Fibroblast of mammary gland (primary cell): ENCODE data around the gene DACT1.

Source experiments
- DNase-seq: peaks from one replicate; pipeline ENCODE4 v3.0.0-alpha.2; 2010; ENCODE audit warnings: low read depth
- H3K4me3 ChIP-seq: 2 replicates; pipeline ENCODE4 v1.5.1; 2011; ENCODE audit warnings: low read depth, mild to moderate bottlenecking, low read length, moderate library complexity; ENCODE audit not compliant: control insufficient read depth
- CTCF ChIP-seq: conservative IDR thresholded peaks from 2 replicates; pipeline ENCODE4 v1.5.1; 2011; ENCODE audit warnings: low read depth, low read length, inconsistent platforms; ENCODE audit not compliant: control insufficient read depth, insufficient read depth

DACT1 gene

DNA sequence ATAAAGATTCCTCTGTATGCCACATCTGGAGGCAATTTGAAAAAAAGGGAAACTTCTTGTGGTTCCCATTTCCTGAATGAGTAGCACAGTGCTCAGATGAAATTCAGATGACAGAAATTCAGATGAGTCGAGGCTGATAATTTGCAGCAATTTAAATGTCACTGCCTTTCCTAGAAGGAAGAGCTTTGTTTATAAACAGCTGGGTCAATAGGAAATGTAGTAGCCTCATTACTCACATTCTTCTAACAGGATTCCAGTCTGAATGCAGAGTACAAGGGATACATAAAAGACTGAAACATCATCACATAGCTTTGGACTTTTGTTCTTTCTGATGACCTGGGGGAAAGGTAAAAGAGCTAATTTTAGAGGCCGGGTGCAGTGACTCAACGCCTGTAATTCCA is 11.3 kb upstream of the DACT1 start:
- no peak overlapping the region for H3K4me3 ChIP-seq

GRCh38 chr14:58628406-58628805 is 9.4 kb upstream of the DACT1 start:
- TF ChIP-seq CTCF, result no peak
- no peak overlapping the region for H3K4me3 ChIP-seq
- no peak for DNase-seq

More for the DNA sequence above, 11.3 kb upstream of the DACT1 start:
- DNase-seq, result peak; percentile 81
- TF ChIP-seq CTCF, result no peak

DNA sequence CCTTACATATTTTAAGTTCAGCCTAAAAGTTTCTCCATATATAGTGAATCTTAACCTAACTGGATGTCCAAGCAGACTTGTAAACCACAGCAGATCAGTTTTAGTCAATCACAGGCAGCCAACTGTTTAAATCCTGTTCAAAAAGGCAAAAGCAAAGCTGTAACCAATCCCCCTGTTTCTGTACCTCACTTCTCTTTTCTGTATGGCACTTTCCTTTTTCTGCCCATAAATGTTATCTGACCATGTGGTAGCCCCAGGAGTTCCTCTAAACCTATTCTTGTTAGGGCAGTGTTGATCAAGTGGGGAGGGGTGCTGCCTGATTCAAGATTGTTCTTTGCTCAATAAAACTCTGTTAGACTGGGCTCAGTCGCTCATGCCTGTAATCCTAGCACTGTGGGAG is 8.5 kb upstream of the DACT1 start:
- no peak overlapping the region for H3K4me3 ChIP-seq
- no peak for DNase-seq
- no peak for TF ChIP-seq CTCF

DNA sequence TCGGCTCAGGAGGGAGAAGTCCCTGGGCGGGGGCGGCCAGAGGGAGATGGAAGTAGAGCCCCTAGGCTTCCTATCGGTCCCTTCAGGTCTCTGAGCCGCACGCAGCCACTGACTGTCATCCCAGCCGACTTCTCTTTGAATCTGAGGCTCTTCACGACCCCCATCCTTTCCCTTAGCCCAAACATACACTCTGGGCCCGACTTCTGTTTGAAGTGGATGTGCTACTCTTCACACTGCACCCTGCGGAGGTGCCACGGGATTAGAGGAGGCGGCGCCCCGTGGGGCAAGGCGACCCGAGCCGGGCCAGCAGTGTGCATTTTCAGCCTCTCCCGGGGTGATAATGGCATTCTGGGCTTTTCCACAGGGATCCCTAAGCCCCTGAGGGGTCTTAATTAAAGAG is 6.0 kb upstream of the DACT1 start:
- no peak for TF ChIP-seq CTCF
- DNase-seq, result no peak
- H3K4me3 ChIP-seq, result no peak overlapping the region

GRCh38 chr14:58633831-58634230 is 3.9 kb upstream of the DACT1 start:
- TF ChIP-seq CTCF, result no peak
- H3K4me3 ChIP-seq, result no peak overlapping the region
- DNase-seq, result no peak

GRCh38 chr14:58634406-58635090 is 3.2 kb upstream of the DACT1 start:
- no peak for TF ChIP-seq CTCF
- H3K4me3 ChIP-seq, result no peak overlapping the region
- DNase-seq, result no peak
